DOHH2 (cell line): ENCODE measurements around the gene GRAMD2A.

Source experiments
- H3F3A ChIP-seq: fragments of 200-600 bp; sonication (generic), shearing (Covaris generic); 2 replicates; pipeline ENCODE4 v1.6.0; 2016; ENCODE audit warnings: antibody characterized with exemption, mild to moderate bottlenecking; ENCODE audit not compliant: control insufficient read depth, insufficient read depth
- H3K27ac ChIP-seq: fragments of 200-600 bp; sonication (generic); 2 replicates; pipeline ENCODE4 v1.5.1; 2014; ENCODE audit warnings: low read depth, mild to moderate bottlenecking, low read length, moderate library complexity
- H3K27me3 ChIP-seq: fragments of 200-600 bp; sonication (generic); 2 replicates; pipeline ENCODE4 v1.6.1; 2014; ENCODE audit warnings: mild to moderate bottlenecking, low read length, mixed read lengths; ENCODE audit not compliant: control insufficient read depth
- H3K36me3 ChIP-seq: fragments of 200-600 bp; sonication (generic); 2 replicates; pipeline ENCODE4 v1.6.1; 2014; ENCODE audit warnings: mild to moderate bottlenecking, low read length, moderate library complexity, mixed read lengths; ENCODE audit not compliant: control insufficient read depth
- H3K4me1 ChIP-seq: fragments of 200-600 bp; sonication (generic); 2 replicates; pipeline ENCODE4 v1.6.1; 2014; ENCODE audit warnings: mild to moderate bottlenecking, low read length, mixed read lengths; ENCODE audit not compliant: control insufficient read depth
- H3K4me2 ChIP-seq: fragments of 200-600 bp; sonication (generic); 2 replicates; pipeline ENCODE4 v1.6.0; 2014; ENCODE audit warnings: mild to moderate bottlenecking, low read length, moderate library complexity
- H3K4me3 ChIP-seq: fragments of 200-600 bp; sonication (generic); 2 replicates; pipeline ENCODE4 v1.5.1; 2014; ENCODE audit warnings: mild to moderate bottlenecking, low read length, mixed read lengths
- H3K79me2 ChIP-seq: fragments of 200-600 bp; sonication (generic); 2 replicates; pipeline ENCODE4 v1.6.1; 2014; ENCODE audit warnings: mild to moderate bottlenecking, low read length, mixed read lengths; ENCODE audit not compliant: control insufficient read depth
- H3K9me2 ChIP-seq: fragments of 200-600 bp; sonication (generic); replicated peaks from 2 replicates; pipeline ENCODE4 v1.6.1; 2014; ENCODE audit warnings: mild to moderate bottlenecking, low read length, mixed read lengths; ENCODE audit not compliant: control insufficient read depth
- H3K9me3 ChIP-seq: fragments of 200-600 bp; sonication (generic); 2 replicates; pipeline ENCODE4 v1.6.1; 2014; ENCODE audit warnings: antibody characterized with exemption, low read length, mixed read lengths; ENCODE audit not compliant: control insufficient read depth, insufficient read depth
- H4K20me1 ChIP-seq: fragments of 200-600 bp; sonication (generic); 2 replicates; pipeline ENCODE4 v1.6.0; 2014; ENCODE audit warnings: low read depth, mild to moderate bottlenecking, antibody characterized with exemption, low read length, moderate library complexity; ENCODE audit not compliant: control insufficient read depth, insufficient read depth
- CTCF ChIP-seq: fragments of 200-600 bp; sonication (generic); IDR thresholded peaks from one replicate; pipeline ENCODE4 v1.5.1; 2014; ENCODE audit warnings: antibody characterized with exemption, mild to moderate bottlenecking, low read depth, low read length; ENCODE audit not compliant: poor library complexity, severe bottlenecking
- EZH2phosphoT487 ChIP-seq: fragments of 200-600 bp; sonication (generic); IDR thresholded peaks from 2 replicates; pipeline ENCODE4 v1.6.1; 2017; ENCODE audit warnings: borderline replicate concordance, mild to moderate bottlenecking, antibody characterized with exemption, low read length, moderate library complexity, mixed read lengths

Gene GRAMD2A

DNA sequence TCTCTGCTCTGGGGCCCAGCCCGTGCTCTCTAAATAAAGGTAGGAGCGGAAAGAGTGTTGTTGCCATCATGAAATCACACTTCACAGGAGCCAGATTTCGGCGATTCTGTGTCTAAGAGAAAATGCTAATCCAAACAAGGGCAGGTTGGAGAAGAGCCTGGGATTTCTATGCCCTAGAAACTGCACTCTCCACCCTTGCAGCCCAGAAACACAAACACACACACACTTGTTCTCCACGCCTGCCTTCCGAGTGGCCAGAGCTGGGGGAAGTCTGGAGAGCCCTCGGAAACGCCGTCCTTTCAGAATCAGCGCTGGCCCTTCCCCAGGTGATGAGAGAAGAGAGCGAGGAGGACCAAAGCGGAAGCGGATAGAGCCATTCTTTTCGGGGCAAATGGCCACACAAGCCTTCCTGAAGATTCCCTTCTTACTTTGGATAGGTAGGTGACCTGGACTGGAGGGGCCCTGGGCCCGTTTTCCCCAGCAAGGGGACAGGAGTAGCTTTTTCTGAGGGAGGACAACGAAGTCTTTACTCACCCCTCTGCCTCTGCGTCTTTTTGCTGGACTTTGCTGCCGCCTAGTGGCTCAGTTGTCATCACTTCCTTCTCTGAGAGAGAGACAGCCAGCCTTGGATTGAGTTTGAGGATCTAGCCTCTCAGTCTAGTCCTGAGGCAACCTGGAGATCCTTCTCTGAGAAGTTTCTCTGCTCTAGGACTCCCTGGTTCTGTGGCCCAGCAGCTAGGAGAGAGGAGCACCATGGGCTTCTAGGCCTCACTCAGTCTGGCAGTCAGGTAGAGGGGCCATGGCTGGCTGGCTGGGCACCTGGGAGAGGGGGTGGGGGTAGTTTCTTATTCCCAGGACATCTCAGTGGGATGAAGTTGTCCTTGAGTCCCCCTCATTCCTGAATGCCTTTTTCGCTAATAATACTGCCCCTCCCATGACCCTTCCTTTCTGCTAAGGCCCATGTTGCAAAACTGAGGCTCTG is 41.7 kb downstream of the GRAMD2A start:
- H3K4me1 ChIP-seq: peaks cover 10% of the 10 kb centered on the region
- H4K20me1 ChIP-seq: no peaks in the 10 kb centered on the region
- H3K36me3 ChIP-seq: no peaks in the 10 kb centered on the region
- no peaks in the 10 kb centered on the region for H3K79me2 ChIP-seq
- no peaks in the 10 kb centered on the region for H3K27me3 ChIP-seq
- no peak overlapping the region for H3K27ac ChIP-seq
- H3K4me3 ChIP-seq: peak overlapping the region; percentile 43
- H3F3A ChIP-seq: no peaks in the 10 kb centered on the region
- no peaks in the 10 kb centered on the region for H3K9me2 ChIP-seq
- no peak for TF ChIP-seq EZH2phosphoT487
- peak; percentile 91 for TF ChIP-seq CTCF
- peak overlapping the region; percentile 41 for H3K4me2 ChIP-seq
- H3K9me3 ChIP-seq: no peaks in the 10 kb centered on the region

- Histone ChIP-seq H3K79me2 (no peaks in the 10 kb centered on the region), H3K4me3 (no peak overlapping the region), H3K36me3 (no peaks in the 10 kb centered on the region), H3K4me2 (peak overlapping the region; percentile 41; the same call in 1 of the 2 replicates), H3K9me2 (no peaks in the 10 kb centered on the region), H3K27ac (no peak overlapping the region), H3F3A (no peaks in the 10 kb centered on the region), H3K9me3 (no peaks in the 10 kb centered on the region), H3K27me3 (no peaks in the 10 kb centered on the region), H4K20me1 (no peaks in the 10 kb centered on the region), H3K4me1 (peaks cover 10% of the 10 kb centered on the region)
- no peak for TF ChIP-seq EZH2phosphoT487
- TF ChIP-seq CTCF: no peak
Measured at GRCh38 chr15:72155003-72155621, 42.5 kb downstream of the GRAMD2A start.

DNA sequence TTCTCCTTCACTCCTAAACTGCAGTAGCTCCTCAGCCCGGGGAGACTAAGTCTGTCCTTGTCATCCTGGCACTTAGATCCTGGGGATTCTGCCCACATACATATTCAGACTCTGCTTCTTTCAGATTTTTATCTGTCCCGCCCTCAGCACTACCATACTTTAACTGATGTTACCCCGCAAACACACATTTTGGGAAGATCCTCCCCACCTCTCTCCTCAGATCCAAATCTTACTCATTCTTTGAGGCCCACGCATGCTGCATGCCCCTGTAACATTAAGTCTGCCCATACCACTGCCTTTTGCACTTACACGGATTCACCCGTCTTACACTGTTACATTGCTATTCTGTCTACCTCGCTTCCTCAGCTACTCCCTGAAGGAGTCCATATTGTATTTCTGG is 43.3 kb downstream of the GRAMD2A start:
- Histone ChIP-seq H3K9me2 (no peaks in the 10 kb centered on the region), H3K9me3 (no peaks in the 10 kb centered on the region), H4K20me1 (no peaks in the 10 kb centered on the region), H3K4me3 (no peak overlapping the region), H3K27me3 (no peaks in the 10 kb centered on the region), H3F3A (no peaks in the 10 kb centered on the region), H3K79me2 (no peaks in the 10 kb centered on the region), H3K27ac (no peak overlapping the region), H3K4me1 (peaks cover 10% of the 10 kb centered on the region), H3K4me2 (no peak overlapping the region), H3K36me3 (no peaks in the 10 kb centered on the region)
- TF ChIP-seq CTCF: no peak
- TF ChIP-seq EZH2phosphoT487: no peak
